ENCODE measurements around the gene C12orf42. TPM values are rescaled to one million over a fixed set of nuclear protein-coding genes. Genes with fewer than 3 reads are reported as not detected.

Gene C12orf42
- total RNA-seq, 1 experiment from 2014 or later: not detected

GRCh38 chr12:103515341-103515740, 19.6 kb upstream of the C12orf42 start:
- Mint-ChIP-seq H3K36me3 (ENCODE audit: insufficient read depth in 1 of 3, low read depth in 3 of 3) (no peaks in the 10 kb centered on the region), H3K9me3 (no peaks in the 10 kb centered on the region), H3K27ac (no peak overlapping the region), H3K27me3 (ENCODE audit: low read depth) (no peaks in the 10 kb centered on the region; the same call in none of the 2 replicates), H3K4me3 (no peak overlapping the region), H3K4me1 (no peaks in the 10 kb centered on the region)
- no peak overlapping the region for H3T11ph ChIP-seq (ENCODE audit: low read length)
- H2AK5ac ChIP-seq (ENCODE audit: insufficient read length, low read length): no peak overlapping the region
- no peak overlapping the region for H3K9ac ChIP-seq (ENCODE audit: extremely low read depth, insufficient read length, low read length)
- no peak overlapping the region for H3K14ac ChIP-seq (ENCODE audit: insufficient read depth, low read length)
- no peak overlapping the region for H2BK120ac ChIP-seq (ENCODE audit: low read depth, low read length, poor library complexity, severe bottlenecking)
- no peaks in the 10 kb centered on the region for H3K79me1 ChIP-seq (ENCODE audit: insufficient read depth, low read depth, low read length, poor library complexity, severe bottlenecking)
- H3K56ac ChIP-seq (ENCODE audit: insufficient read length, low read depth, low read length): no peak overlapping the region
- no peak overlapping the region for H4K91ac ChIP-seq (ENCODE audit: insufficient read length, low read depth, low read length)
- H4K20me1 ChIP-seq (ENCODE audit: control insufficient read depth, insufficient read depth, insufficient read length): no peaks in the 10 kb centered on the region
- H2BK5ac ChIP-seq (ENCODE audit: insufficient read length, low read length): no peak overlapping the region
- H3K79me2 ChIP-seq (ENCODE audit: insufficient read depth, low read length): no peaks in the 10 kb centered on the region
- H3K27ac ChIP-seq (ENCODE audit: insufficient read length, low read depth, low read length): no peak overlapping the region
- H2BK20ac ChIP-seq (ENCODE audit: low read depth, low read length, poor library complexity, severe bottlenecking): no peak overlapping the region
- no peak for DNase-seq
- H2BK15ac ChIP-seq (ENCODE audit: low read depth, low read length): no peak overlapping the region
- no peak overlapping the region for H4K8ac ChIP-seq (replicated peaks; ENCODE audit: insufficient read length, low read depth, low read length)
- H3K18ac ChIP-seq (ENCODE audit: insufficient read length, low read depth, low read length): no peak overlapping the region
- no peak overlapping the region for H2BK12ac ChIP-seq (ENCODE audit: insufficient read length, low read depth, low read length)
- no peaks in the 10 kb centered on the region for H3K23me2 ChIP-seq (ENCODE audit: insufficient read length, low read depth, low read length, poor library complexity, severe bottlenecking)
- H3K4me1 ChIP-seq (ENCODE audit: insufficient read depth, low read length): no peaks in the 10 kb centered on the region
- H3K4me2 ChIP-seq (ENCODE audit: insufficient read depth, insufficient read length, low read length): no peak overlapping the region
- no peak overlapping the region for H3K23ac ChIP-seq (ENCODE audit: insufficient read length, low read depth, low read length)
- H3K27me3 ChIP-seq (ENCODE audit: insufficient read depth, low read length): no peaks in the 10 kb centered on the region
- no peak overlapping the region for H3K4ac ChIP-seq (ENCODE audit: low read depth, low read length)
- TF ChIP-seq CTCF (conservative IDR thresholded peaks at IDR 0.05): no peak
- no peaks in the 10 kb centered on the region for H3K9me3 ChIP-seq (ENCODE audit: control insufficient read depth, low read depth, low read length)
- H4K5ac ChIP-seq (ENCODE audit: insufficient read length, low read depth, low read length): no peak overlapping the region
- no peak overlapping the region for H2AFZ ChIP-seq (ENCODE audit: low read length)
